NCI-H1048 (cell line): Measurements from ENCODE around the gene TXNRD3.

Experiments used
- DNase-seq: peaks from one replicate; lab custom pipeline; 2025; lab: John Stamatoyannopoulos, UW

The TXNRD3 gene

GRCh38 chr3:126654571-126655383 lies at the start of gene TXNRD3:
TSS of gene TXNRD3 (minus strand) at chr3:126655124.
- peak; percentile 45 for DNase-seq

GRCh38 chr3:126703512-126704493 lies 48.9 kb upstream of the TXNRD3 start, which contains the start of gene CHCHD6:
TSS of gene CHCHD6 (plus strand) at chr3:126704240. CDS start at chr3:126704313, 73 bp downstream.
- DNase-seq: peak; percentile 75

- no peak for DNase-seq
Measured at GRCh38 chr3:126699011-126699410, 44.1 kb upstream of the TXNRD3 start.

- no peak for DNase-seq
Measured at GRCh38 chr3:126696701-126697267, 41.9 kb upstream of the TXNRD3 start.

GRCh38 chr3:126693921-126694320 lies 39.0 kb upstream of the TXNRD3 start:
- no peak for DNase-seq

- no peak for DNase-seq
Measured at GRCh38 chr3:126692858-126693257, 37.9 kb upstream of the TXNRD3 start.

GRCh38 chr3:126691765-126692164 lies 36.8 kb upstream of the TXNRD3 start:
- DNase-seq: no peak

GRCh38 chr3:126685493-126685892 lies 30.6 kb upstream of the TXNRD3 start:
- no peak for DNase-seq

GRCh38 chr3:126685021-126685420 lies 30.1 kb upstream of the TXNRD3 start:
- no peak for DNase-seq

- no peak for DNase-seq
Measured at GRCh38 chr3:126684218-126684751, 29.4 kb upstream of the TXNRD3 start.

- DNase-seq: no peak
Measured at GRCh38 chr3:126683069-126683468, 28.1 kb upstream of the TXNRD3 start.

GRCh38 chr3:126682009-126682408 lies 27.1 kb upstream of the TXNRD3 start:
- no peak for DNase-seq

- no peak for DNase-seq
Measured at GRCh38 chr3:126680667-126681055, 25.7 kb upstream of the TXNRD3 start.

GRCh38 chr3:126679831-126680666 lies 25.1 kb upstream of the TXNRD3 start:
- DNase-seq: no peak

GRCh38 chr3:126679318-126679751 lies 24.4 kb upstream of the TXNRD3 start:
- DNase-seq: no peak

- DNase-seq: no peak
Measured at GRCh38 chr3:126678693-126679317, 23.9 kb upstream of the TXNRD3 start.

- DNase-seq: no peak
Measured at GRCh38 chr3:126677862-126678503, 23.1 kb upstream of the TXNRD3 start.

GRCh38 chr3:126676919-126677705 lies 22.2 kb upstream of the TXNRD3 start:
- DNase-seq: no peak

GRCh38 chr3:126672741-126673140 lies 17.8 kb upstream of the TXNRD3 start:
- DNase-seq: no peak
